OCI-LY7 (cell line): ENCODE data around the gene TMEM140. TPM values are rescaled to one million over a fixed set of nuclear protein-coding genes. Genes with fewer than 3 reads are reported as not detected.

ENCODE experiments used
- BruUV-seq: library from RNA; stranded (reverse); fragments of 400-500 nt; replicated peaks from 2 replicates; lab custom pipeline; 2021; lab: Mats Ljungman, UMichigan
- CTCF ChIA-PET: fragments of 300-600 bp; sonication (Branson Sonifier 250); formaldehyde crosslinking; loops from one replicate; lab custom pipeline; 2022; ENCODE audit warnings: antibody characterized with exemption; ENCODE audit not compliant: unreplicated experiment; lab: Charles Lee
- POLR2A ChIA-PET: fragments of 300-600 bp; sonication (Branson Sonifier 250); formaldehyde crosslinking; loops from one replicate; lab custom pipeline; 2022; ENCODE audit warnings: antibody characterized with exemption; lab: Charles Lee
- DNase-seq: peaks from one replicate; pipeline ENCODE4 v3.0.0-alpha.2; 2015; ENCODE audit warnings: low spot score
- H2AFZ ChIP-seq: fragments of 200-600 bp; sonication (generic), shearing (Covaris generic); 2 replicates; pipeline ENCODE4 v1.6.1; 2014; ENCODE audit warnings: mild to moderate bottlenecking, antibody characterized with exemption, low read length, moderate library complexity
- H3K27ac ChIP-seq: fragments of 200-600 bp; sonication (generic); 2 replicates; pipeline ENCODE4 v1.5.1; 2014; ENCODE audit warnings: mixed run types, low read depth, mild to moderate bottlenecking, moderate library complexity, low read length, inconsistent platforms; ENCODE audit not compliant: poor library complexity, severe bottlenecking
- H3K36me3 ChIP-seq: fragments of 200-600 bp; sonication (generic); 2 replicates; pipeline ENCODE4 v1.6.1; 2014; ENCODE audit warnings: mild to moderate bottlenecking, antibody characterized with exemption, low read length, moderate library complexity, mixed read lengths; ENCODE audit not compliant: insufficient read depth
- H3K4me1 ChIP-seq: fragments of 200-600 bp; sonication (generic); 2 replicates; pipeline ENCODE4 v1.5.1; 2014; ENCODE audit warnings: mild to moderate bottlenecking, low read length; ENCODE audit not compliant: insufficient read depth, poor library complexity, severe bottlenecking
- H3K4me2 ChIP-seq: fragments of 200-600 bp; sonication (generic); 2 replicates; pipeline ENCODE4 v1.6.1; 2014; ENCODE audit warnings: mild to moderate bottlenecking, low read length
- H3K4me3 ChIP-seq: fragments of 200-600 bp; sonication (generic); 2 replicates; pipeline ENCODE4 v1.5.1; 2014; ENCODE audit warnings: mild to moderate bottlenecking, low read depth, low read length; ENCODE audit not compliant: poor library complexity, severe bottlenecking
- H3K79me2 ChIP-seq: fragments of 200-600 bp; sonication (generic); 2 replicates; pipeline ENCODE4 v1.6.1; 2016; ENCODE audit warnings: low read depth, mild to moderate bottlenecking, low read length, moderate library complexity, mixed read lengths; ENCODE audit not compliant: insufficient read depth
- H3K9me2 ChIP-seq: fragments of 200-600 bp; sonication (generic); 2 replicates; pipeline ENCODE4 v1.6.1; 2016; ENCODE audit warnings: mild to moderate bottlenecking, low read length, mixed read lengths; ENCODE audit not compliant: insufficient read depth
- H3K9me3 ChIP-seq: fragments of 200-600 bp; sonication (generic); 2 replicates; pipeline ENCODE4 v1.6.1; 2014; ENCODE audit warnings: mild to moderate bottlenecking, mixed run types, low read length, mixed read lengths
- H4K20me1 ChIP-seq: fragments of 200-600 bp; sonication (generic); 2 replicates; pipeline ENCODE4 v1.6.1; 2014; ENCODE audit warnings: mild to moderate bottlenecking, antibody characterized with exemption, low read length, moderate library complexity, mixed read lengths; ENCODE audit not compliant: insufficient read depth
- CTCF ChIP-seq: fragments of 200-600 bp; sonication (generic); conservative IDR thresholded peaks from 2 replicates; pipeline ENCODE4 v1.5.1; 2014; ENCODE audit warnings: mild to moderate bottlenecking, antibody characterized with exemption, low read length, moderate library complexity, mixed read lengths
- EZH2phosphoT487 ChIP-seq: fragments of 200-600 bp; sonication (generic); IDR thresholded peaks from 2 replicates; pipeline ENCODE4 v1.6.1; 2018; ENCODE audit warnings: low read depth, borderline replicate concordance, mild to moderate bottlenecking, mixed run types, antibody characterized with exemption, low read length, moderate library complexity, mixed read lengths
- intact Hi-C: fragments of 100-400 bp; cut with micrococcal nuclease; formaldehyde crosslinking; loops from one replicate; pipeline ENCODE4 v1.10.0; 2022; ENCODE audit not compliant: unreplicated experiment
- total RNA-seq, 2 experiments: library from RNA; depleted of rRNA in 1 of 2; stranded (reverse); fragments of >200 nt in 1 of 2; shearing (Covaris generic) in 1 of 2; gene quantifications; 2 replicates each; pipeline ENCODE4 v1.2.3, GENCODE V29; 2014 to 2022

TMEM140 gene
- total RNA-seq, 2 experiments from 2014 or later, result 0.41 to 1.6 TPM

- CTCF ChIA-PET, result no interaction called here
- H2AFZ ChIP-seq, result no peak overlapping the region
- intact Hi-C loops, result no loop called here
These were observed 18.9 kb upstream of the TMEM140 start for GRCh38 chr7:135128931-135129330.

GRCh38 chr7:135129579-135129978, 18.3 kb upstream of the TMEM140 start:
- TF ChIP-seq EZH2phosphoT487 (no peak), CTCF (no peak)
- no peak overlapping the region for H3K4me3 ChIP-seq
- POLR2A ChIA-PET, result interaction anchor here (0.5 to 1.4 kb wide), 4 partner anchors 15 to 171 kb away, joined by 3 to 4 read pairs (median 3); no protein-coding TSS in a partner anchor
- CTCF ChIA-PET, result no interaction called here
- H4K20me1 ChIP-seq, result no peaks in the 10 kb centered on the region
- DNase-seq, result no peak
- no peaks in the 10 kb centered on the region for H3K36me3 ChIP-seq
- BruUV-seq, result no TSS peak
- H3K4me2 ChIP-seq, result no peak overlapping the region
- H3K4me1 ChIP-seq, result no peaks in the 10 kb centered on the region
- H3K9me2 ChIP-seq, result no peaks in the 10 kb centered on the region
- intact Hi-C loops, result no loop called here
- no peak overlapping the region for H2AFZ ChIP-seq
- H3K27ac ChIP-seq, result no peak overlapping the region
- H3K9me3 ChIP-seq, result 0 out of 2 replicates have a peak, but pooled peaks cover 7% of the 10 kb centered on the region
- no peaks in the 10 kb centered on the region for H3K79me2 ChIP-seq

More at GRCh38 chr7:135128931-135129330, 18.9 kb upstream of the TMEM140 start:
- no peak overlapping the region for H3K27ac ChIP-seq
- TF ChIP-seq CTCF (no peak), EZH2phosphoT487 (no peak)
- no peaks in the 10 kb centered on the region for H3K36me3 ChIP-seq
- H3K4me2 ChIP-seq, result no peak overlapping the region
- no peaks in the 10 kb centered on the region for H3K79me2 ChIP-seq
- POLR2A ChIA-PET, result interaction anchor here (0.6 to 1.4 kb wide), 3 partner anchors 14 to 83 kb away, joined by 3 to 4 read pairs (median 3); no protein-coding TSS in a partner anchor
- no peak overlapping the region for H3K4me3 ChIP-seq
- no peaks in the 10 kb centered on the region for H3K4me1 ChIP-seq
- no peak for DNase-seq
- H3K9me3 ChIP-seq, result 0 out of 2 replicates have a peak, but pooled peaks cover 7% of the 10 kb centered on the region
- H4K20me1 ChIP-seq, result no peaks in the 10 kb centered on the region
- BruUV-seq, result no TSS peak
- no peaks in the 10 kb centered on the region for H3K9me2 ChIP-seq

- ChIA-PET POLR2A (interaction anchor here (0.6 kb wide), 1 partner anchor 70 kb away, joined by 3 read pairs; no protein-coding TSS in a partner anchor), CTCF (no interaction called here)
- H3K9me3 ChIP-seq, result no peaks in the 10 kb centered on the region
- no peaks in the 10 kb centered on the region for H4K20me1 ChIP-seq
- no peak for DNase-seq
- no peak overlapping the region for H3K27ac ChIP-seq
- no peak overlapping the region for H3K4me3 ChIP-seq
- H3K36me3 ChIP-seq, result no peaks in the 10 kb centered on the region
- no peaks in the 10 kb centered on the region for H3K9me2 ChIP-seq
- H2AFZ ChIP-seq, result no peak overlapping the region
- no peaks in the 10 kb centered on the region for H3K79me2 ChIP-seq
- no TSS peak for BruUV-seq
- TF ChIP-seq CTCF, result no peak
- no peak for TF ChIP-seq EZH2phosphoT487
- no peak overlapping the region for H3K4me2 ChIP-seq
- intact Hi-C loops, result no loop called here
- peaks cover 9% of the 10 kb centered on the region for H3K4me1 ChIP-seq
These were observed 3.8 kb upstream of the TMEM140 start for GRCh38 chr7:135143885-135144668.
